Uterus (tissue), 2 donors: ENCODE data around the gene ACBD6.

ENCODE experiments used
- POLR2A ChIP-seq, 2 donors: fragments of 450-650 bp; IDR thresholded peaks; one replicate each; pipeline ENCODE4 v1.6.1; 2016; ENCODE audit warnings: antibody characterized with exemption in 2 of 2, mild to moderate bottlenecking in 1 of 2, moderate library complexity in 1 of 2
- TF ChIP-seq, protein P1 (sequence below), 4 experiments: fragments of 200-600 bp in 2 of 4; fragments of 450-650 bp in 2 of 4; sonication (generic) in 2 of 4; IDR thresholded peaks; one replicate each; pipeline ENCODE4 v1.5.1; 2016 to 2019; ENCODE audit warnings: antibody characterized with exemption in 4 of 4, mild to moderate bottlenecking in 2 of 4, moderate library complexity in 1 of 4

GRCh38 chr1:180360333-180361075 is 141.9 kb downstream of the ACBD6 start:
- TF ChIP-seq POLR2A (IDR thresholded peaks at IDR 0.05) = no peak
- TF ChIP-seq, protein P1, sequence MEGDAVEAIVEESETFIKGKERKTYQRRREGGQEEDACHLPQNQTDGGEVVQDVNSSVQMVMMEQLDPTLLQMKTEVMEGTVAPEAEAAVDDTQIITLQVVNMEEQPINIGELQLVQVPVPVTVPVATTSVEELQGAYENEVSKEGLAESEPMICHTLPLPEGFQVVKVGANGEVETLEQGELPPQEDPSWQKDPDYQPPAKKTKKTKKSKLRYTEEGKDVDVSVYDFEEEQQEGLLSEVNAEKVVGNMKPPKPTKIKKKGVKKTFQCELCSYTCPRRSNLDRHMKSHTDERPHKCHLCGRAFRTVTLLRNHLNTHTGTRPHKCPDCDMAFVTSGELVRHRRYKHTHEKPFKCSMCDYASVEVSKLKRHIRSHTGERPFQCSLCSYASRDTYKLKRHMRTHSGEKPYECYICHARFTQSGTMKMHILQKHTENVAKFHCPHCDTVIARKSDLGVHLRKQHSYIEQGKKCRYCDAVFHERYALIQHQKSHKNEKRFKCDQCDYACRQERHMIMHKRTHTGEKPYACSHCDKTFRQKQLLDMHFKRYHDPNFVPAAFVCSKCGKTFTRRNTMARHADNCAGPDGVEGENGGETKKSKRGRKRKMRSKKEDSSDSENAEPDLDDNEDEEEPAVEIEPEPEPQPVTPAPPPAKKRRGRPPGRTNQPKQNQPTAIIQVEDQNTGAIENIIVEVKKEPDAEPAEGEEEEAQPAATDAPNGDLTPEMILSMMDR (IDR thresholded peaks at IDR 0.05) = no peak
